Ishikawa (cell line): Measurements from ENCODE around the gene PLEKHG7.
A peak's percentile ranks its signal among the peaks of the same experiment; 100 is the strongest.

Experiments used
- CEBPB ChIP-seq: IDR thresholded peaks from 2 replicates; pipeline ENCODE4 v1.6.1; 2012
- CREB1 ChIP-seq: IDR thresholded peaks from 2 replicates; pipeline ENCODE4 v1.6.1; 2012; ENCODE audit warnings: low read depth
- EGR1 ChIP-seq: IDR thresholded peaks from 2 replicates; pipeline ENCODE4 v1.6.1; 2012
- EP300 ChIP-seq: IDR thresholded peaks from 2 replicates; pipeline ENCODE4 v1.6.1; 2012; ENCODE audit warnings: borderline replicate concordance
- FOXM1 ChIP-seq: IDR thresholded peaks from 2 replicates; pipeline ENCODE4 v1.6.1; 2012; ENCODE audit warnings: low read depth, borderline replicate concordance
- MAX ChIP-seq: IDR thresholded peaks from 2 replicates; pipeline ENCODE4 v1.6.1; 2012
- NFIC ChIP-seq: IDR thresholded peaks from 2 replicates; pipeline ENCODE4 v1.6.1; 2012
- RAD21 ChIP-seq: IDR thresholded peaks from 2 replicates; pipeline ENCODE4 v1.6.1; 2012; ENCODE audit warnings: low read depth
- REST ChIP-seq: IDR thresholded peaks from 2 replicates; pipeline ENCODE4 v1.6.1; 2012; ENCODE audit warnings: low read depth, mild to moderate bottlenecking
- TAF1 ChIP-seq: IDR thresholded peaks from 2 replicates; pipeline ENCODE4 v1.6.1; 2012; ENCODE audit warnings: low read depth, mild to moderate bottlenecking
- TCF12 ChIP-seq: IDR thresholded peaks from 2 replicates; pipeline ENCODE4 v1.6.1; 2012; ENCODE audit warnings: low read depth
- TEAD4 ChIP-seq: IDR thresholded peaks from 2 replicates; pipeline ENCODE4 v1.6.1; 2012
- USF1 ChIP-seq: IDR thresholded peaks from 2 replicates; pipeline ENCODE4 v1.6.1; 2012
- YY1 ChIP-seq: IDR thresholded peaks from 2 replicates; pipeline ENCODE4 v1.6.1; 2012; ENCODE audit warnings: low read depth
- ZBTB7A ChIP-seq: IDR thresholded peaks from 2 replicates; pipeline ENCODE4 v1.6.1; 2012; ENCODE audit warnings: low read depth

PLEKHG7 gene

DNA sequence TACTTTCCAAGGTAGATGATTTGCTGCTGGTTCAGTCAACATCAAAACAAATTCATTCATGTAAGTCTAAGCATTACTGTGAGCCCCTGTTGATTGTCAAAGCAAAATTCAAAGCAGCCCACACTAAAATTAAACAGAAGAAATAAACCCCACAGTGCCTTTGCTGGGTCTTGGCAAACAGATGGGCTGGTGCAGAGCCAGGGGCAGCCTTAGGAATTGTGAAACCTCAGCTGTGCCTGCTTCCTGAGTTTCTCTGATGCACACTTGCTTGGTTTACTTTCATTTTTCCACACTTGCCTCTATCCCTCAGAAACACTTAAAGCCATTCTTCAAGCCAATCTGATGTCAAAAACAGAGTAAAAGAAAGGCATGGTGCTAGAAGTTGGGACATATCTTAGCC lies 6.6 kb upstream of the PLEKHG7 start:
- TF ChIP-seq TCF12 (no peak), TEAD4 (no peak), EP300 (no peak), TAF1 (no peak), YY1 (no peak)

- TF ChIP-seq USF1 (no peak), NFIC (no peak), YY1 (no peak), EGR1 (no peak), FOXM1 (no peak), MAX (no peak), TCF12 (no peak)
These were observed 4.3 kb upstream of the PLEKHG7 start for GRCh38 chr12:92698474-92698873.

DNA sequence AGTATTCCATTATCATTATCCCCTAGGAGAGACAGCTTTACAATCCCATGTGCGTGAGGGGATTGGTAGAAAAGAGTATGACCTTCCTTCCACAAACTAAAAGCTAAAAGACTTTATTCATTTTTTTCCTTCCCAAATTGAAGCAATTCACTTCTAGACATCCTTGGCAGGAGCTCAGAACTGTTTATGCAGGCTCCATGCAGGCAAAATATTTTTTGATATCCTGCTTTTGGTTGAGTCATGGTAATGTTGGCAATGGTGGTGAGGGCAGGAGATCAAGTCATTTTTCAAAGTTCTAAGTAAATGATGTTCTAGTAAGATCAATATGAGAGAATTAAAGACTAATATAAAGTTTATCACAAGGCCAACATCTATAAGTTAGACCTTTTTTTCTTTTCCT lies 1.3 kb upstream of the PLEKHG7 start:
- TF ChIP-seq TCF12 (no peak), YY1 (no peak), CEBPB (no peak), MAX (no peak), EP300 (no peak), RAD21 (no peak), CREB1 (no peak), NFIC (no peak)

DNA sequence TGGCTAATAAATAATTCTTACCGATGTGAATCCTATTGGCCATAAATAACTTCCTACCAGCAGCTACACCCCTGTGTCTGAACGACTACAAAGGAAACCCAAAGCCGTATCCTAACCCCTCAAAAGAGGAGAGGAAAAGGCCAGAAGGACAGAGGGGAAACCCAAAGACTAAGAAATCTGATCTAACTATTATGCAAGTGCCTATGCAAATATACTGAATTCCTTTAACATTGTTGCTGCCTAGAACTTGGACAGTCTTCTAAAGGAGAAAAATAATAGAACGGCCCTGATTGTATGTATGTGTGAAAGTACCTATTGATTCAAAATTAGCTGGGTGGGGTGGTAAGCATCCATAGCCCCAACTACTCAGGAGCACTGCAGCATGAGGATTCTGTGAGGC lies 997 bp downstream of the PLEKHG7 start:
- no peak for TF ChIP-seq CEBPB
- no peak for TF ChIP-seq REST
- no peak for TF ChIP-seq TAF1
- no peak for TF ChIP-seq MAX
- no peak for TF ChIP-seq EP300
- no peak for TF ChIP-seq TCF12
- no peak for TF ChIP-seq USF1
- TF ChIP-seq TEAD4 = no peak
- no peak for TF ChIP-seq FOXM1
- no peak for TF ChIP-seq RAD21
- TF ChIP-seq CREB1 = no peak
- no peak for TF ChIP-seq ZBTB7A
- no peak for TF ChIP-seq NFIC

DNA sequence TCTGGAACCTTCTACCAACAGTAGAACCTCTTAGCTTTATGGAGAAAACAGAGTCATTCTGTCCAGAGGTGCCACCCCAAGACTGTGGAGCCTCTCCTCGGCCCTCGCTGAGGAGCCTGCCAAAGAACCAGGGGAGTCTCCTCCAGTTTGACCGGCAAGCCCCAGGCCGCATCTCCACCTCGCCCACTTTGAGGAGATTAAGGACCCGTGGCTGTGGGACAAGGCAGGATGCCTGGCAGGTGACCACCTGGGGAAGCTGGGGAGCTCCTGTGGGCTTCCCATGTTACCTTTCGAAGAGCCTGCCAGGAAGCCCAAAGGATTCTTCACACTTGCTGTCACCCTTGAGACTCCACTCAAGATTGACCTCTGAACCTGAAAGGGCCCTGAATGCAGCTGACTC lies 3.8 kb downstream of the PLEKHG7 start:
- TF ChIP-seq TCF12 = no peak
- no peak for TF ChIP-seq NFIC
- TF ChIP-seq ZBTB7A = no peak
- TF ChIP-seq CEBPB = no peak
- TF ChIP-seq REST = no peak
- TF ChIP-seq TAF1 = no peak
- no peak for TF ChIP-seq EP300

DNA sequence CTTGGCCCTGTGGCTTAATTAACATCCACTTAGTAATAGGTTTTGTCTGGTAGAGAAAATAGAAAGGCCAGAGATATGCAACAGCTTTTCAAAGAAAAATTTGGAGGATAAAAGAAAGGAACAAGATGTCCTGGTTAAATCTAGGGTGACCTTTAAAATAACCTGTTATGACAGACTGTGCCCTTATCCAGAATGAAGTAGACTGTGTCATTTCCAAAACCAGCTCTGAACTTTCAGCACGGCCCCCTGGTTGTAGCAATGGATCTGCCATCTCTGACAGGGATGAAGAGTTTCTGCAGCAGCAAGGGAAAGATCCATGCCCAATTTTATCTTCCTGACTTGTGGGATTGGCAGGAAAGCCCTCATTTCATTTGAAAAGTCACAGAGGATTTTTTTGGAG lies 5.1 kb downstream of the PLEKHG7 start:
- no peak for TF ChIP-seq RAD21

- no peak for TF ChIP-seq NFIC
These were observed 12.8 kb downstream of the PLEKHG7 start for GRCh38 chr12:92715625-92716024.

GRCh38 chr12:92717202-92717601 lies 14.4 kb downstream of the PLEKHG7 start:
- peak; percentile 58 for TF ChIP-seq RAD21
- no peak for TF ChIP-seq FOXM1
